NCI-H1417 (cell line): Measurements from ENCODE around the gene CCNJL.
"Not testable (repeated sequence)": the region's sequence is repeated elsewhere in the genome, so short reads cannot be mapped to it uniquely, and the experiment has no call there.

Experiments
- DNase-seq, 3 experiments: peaks; one replicate each; lab custom pipeline; 2025; lab: John Stamatoyannopoulos, UW

CCNJL gene

GRCh38 chr5:160312134-160312959 is at the start of gene CCNJL:
Gene CCNJL (minus strand): TSS chr5:160312564. CDS start chr5:160311923, 641 bp downstream.
- peak; percentile 42 to 79 (median 76) for DNase-seq

GRCh38 chr5:160361624-160362228 is 49.4 kb upstream of the CCNJL start:
- no peak for DNase-seq

- no peak for DNase-seq
Observed at GRCh38 chr5:160360310-160360709, 47.9 kb upstream of the CCNJL start.

GRCh38 chr5:160359816-160360215 is 47.5 kb upstream of the CCNJL start:
- no peak for DNase-seq

- DNase-seq: no peak
Observed at GRCh38 chr5:160359242-160359641, 46.9 kb upstream of the CCNJL start.

- no peak for DNase-seq
Observed at GRCh38 chr5:160357861-160358411, 45.6 kb upstream of the CCNJL start.

GRCh38 chr5:160357394-160357793 is 45.0 kb upstream of the CCNJL start:
- no peak for DNase-seq

- DNase-seq: no peak
Observed at GRCh38 chr5:160356550-160357347, 44.4 kb upstream of the CCNJL start.

GRCh38 chr5:160354666-160355065 is 42.3 kb upstream of the CCNJL start:
- no peak for DNase-seq

GRCh38 chr5:160353379-160353778 is 41.0 kb upstream of the CCNJL start:
- DNase-seq: no peak

GRCh38 chr5:160352308-160352707 is 39.9 kb upstream of the CCNJL start:
- DNase-seq: no peak

- DNase-seq: no peak
Observed at GRCh38 chr5:160349935-160350303, 37.6 kb upstream of the CCNJL start.

GRCh38 chr5:160349249-160349934 is 37.0 kb upstream of the CCNJL start:
- DNase-seq: no peak

- DNase-seq: no peak
Observed at GRCh38 chr5:160348080-160348479, 35.7 kb upstream of the CCNJL start.

- DNase-seq: no peak
Observed at GRCh38 chr5:160347448-160347847, 35.1 kb upstream of the CCNJL start.

- no peak for DNase-seq
Observed at GRCh38 chr5:160342413-160342941, 30.1 kb upstream of the CCNJL start.

- DNase-seq: no peak
Observed at GRCh38 chr5:160341309-160341870, 29.0 kb upstream of the CCNJL start.

- DNase-seq: peak in 1 of 3 experiments; percentile 28
Observed at GRCh38 chr5:160340513-160340912, 28.1 kb upstream of the CCNJL start.

GRCh38 chr5:160339406-160340130 is 27.2 kb upstream of the CCNJL start:
- DNase-seq: no peak

GRCh38 chr5:160334716-160335115 is 22.4 kb upstream of the CCNJL start:
- not testable (repeated sequence) for DNase-seq

- DNase-seq: no peak
Observed at GRCh38 chr5:160333721-160334120, 21.4 kb upstream of the CCNJL start.
